SU-DHL-6 (cell line): ENCODE results near the gene C1orf141.

ENCODE experiments used
- H2AFZ ChIP-seq: fragments of 200-600 bp; sonication (generic); 2 replicates; pipeline ENCODE4 v1.6.1; 2014; ENCODE audit warnings: low read depth, mild to moderate bottlenecking, moderate library complexity, mixed read lengths, antibody characterized with exemption, low read length; ENCODE audit not compliant: severe bottlenecking
- H3F3A ChIP-seq: fragments of 200-600 bp; shearing (Covaris generic); 2 replicates; pipeline ENCODE4 v1.6.0; 2016; ENCODE audit warnings: antibody characterized with exemption, mild to moderate bottlenecking; ENCODE audit not compliant: insufficient read depth
- H3K27ac ChIP-seq: fragments of 200-600 bp; sonication (generic); 2 replicates; pipeline ENCODE4 v1.5.1; 2016; ENCODE audit warnings: low read depth, mild to moderate bottlenecking, low read length, moderate library complexity, mixed read lengths
- H3K27me3 ChIP-seq: fragments of 200-600 bp; sonication (generic), shearing (Covaris generic); 2 replicates; pipeline ENCODE4 v1.6.0; 2014; ENCODE audit warnings: mild to moderate bottlenecking, low read length
- H3K36me3 ChIP-seq: fragments of 200-600 bp; sonication (generic); 2 replicates; pipeline ENCODE4 v1.6.1; 2014; ENCODE audit warnings: mild to moderate bottlenecking, low read length, mixed read lengths
- H3K4me2 ChIP-seq: fragments of 300-600, 200-600 bp; shearing (Covaris generic), sonication (generic); 2 replicates; pipeline ENCODE4 v1.6.0; 2014; ENCODE audit warnings: low read length, low read depth, mild to moderate bottlenecking; ENCODE audit not compliant: poor library complexity, severe bottlenecking
- H3K4me3 ChIP-seq: fragments of 200-600 bp; sonication (generic); 2 replicates; pipeline ENCODE4 v1.5.1; 2014; ENCODE audit warnings: antibody characterized with exemption, low read length, mild to moderate bottlenecking, mixed read lengths; ENCODE audit not compliant: insufficient read depth, poor library complexity, severe bottlenecking
- H3K79me2 ChIP-seq: fragments of 200-600 bp; sonication (generic); 2 replicates; pipeline ENCODE4 v1.6.1; 2014; ENCODE audit warnings: mild to moderate bottlenecking, low read length, moderate library complexity; ENCODE audit not compliant: insufficient read depth
- H3K9ac ChIP-seq: fragments of 200-600 bp; sonication (generic); 2 replicates; pipeline ENCODE4 v1.7.0; 2014; ENCODE audit warnings: mild to moderate bottlenecking, low read length
- H3K9me2 ChIP-seq: fragments of 200-600 bp; sonication (generic); replicated peaks from 2 replicates; pipeline ENCODE4 v1.6.1; 2014; ENCODE audit warnings: low read length; ENCODE audit not compliant: insufficient read depth
- H3K9me3 ChIP-seq: fragments of 200-600 bp; sonication (generic); 2 replicates; pipeline ENCODE4 v1.6.1; 2014; ENCODE audit warnings: low read length, mixed read lengths; ENCODE audit not compliant: insufficient read depth
- H4K20me1 ChIP-seq: fragments of 200-600 bp; sonication (generic); 2 replicates; pipeline ENCODE4 v1.6.1; 2014; ENCODE audit warnings: low read depth, mild to moderate bottlenecking, antibody characterized with exemption, low read length, moderate library complexity, mixed read lengths
- EZH2phosphoT487 ChIP-seq: fragments of 200-600 bp; sonication (generic), shearing (Covaris generic); conservative IDR thresholded peaks from 2 replicates; pipeline ENCODE4 v1.6.1; 2018; ENCODE audit warnings: mild to moderate bottlenecking, antibody characterized with exemption, low read length, moderate library complexity, mixed read lengths
- TF ChIP-seq, protein P1 (sequence below): fragments of 200-600 bp; sonication (generic); IDR thresholded peaks from one replicate; pipeline ENCODE4 v1.5.1; 2017; ENCODE audit warnings: antibody characterized with exemption, mild to moderate bottlenecking, low read length, moderate library complexity; ENCODE audit not compliant: insufficient read depth, poor library complexity, severe bottlenecking

The C1orf141 gene

DNA sequence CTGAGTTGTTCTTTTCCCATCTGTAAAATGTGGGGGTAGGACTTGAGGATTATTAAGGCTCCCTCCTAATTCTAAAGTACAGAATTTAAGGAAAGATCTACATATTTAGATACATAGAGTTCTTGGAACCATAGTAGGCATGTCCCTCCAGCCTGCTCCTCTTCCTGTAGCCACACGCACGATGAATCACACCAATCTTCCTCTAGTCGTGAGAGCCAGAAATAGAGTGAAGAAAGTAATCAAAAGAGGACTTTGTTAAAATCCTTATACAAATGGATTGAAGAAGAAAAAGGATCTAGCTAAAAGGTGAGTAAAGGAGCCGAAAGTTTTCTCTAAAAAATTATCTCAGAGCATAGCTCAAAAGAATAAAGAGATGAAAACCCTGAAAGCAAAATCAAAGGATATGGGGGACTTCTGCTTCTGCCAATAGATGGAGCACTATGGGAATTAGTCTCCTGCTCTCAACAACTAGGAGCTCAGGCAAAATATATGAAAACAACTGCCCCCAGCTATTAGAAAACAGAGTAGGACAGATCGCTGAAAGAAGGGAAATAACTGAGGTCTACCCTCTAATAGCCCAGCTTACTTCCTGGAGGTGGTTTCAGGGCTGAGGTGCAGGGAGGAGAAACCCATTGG lies 8.5 kb downstream of the C1orf141 start:
- no peaks in the 10 kb centered on the region for H4K20me1 ChIP-seq
- no peak overlapping the region for H3K9ac ChIP-seq
- H3K9me3 ChIP-seq, result no peaks in the 10 kb centered on the region
- no peaks in the 10 kb centered on the region for H3K79me2 ChIP-seq
- no peak overlapping the region for H3K4me3 ChIP-seq
- H3K9me2 ChIP-seq, result no peaks in the 10 kb centered on the region
- H3K36me3 ChIP-seq, result no peaks in the 10 kb centered on the region
- no peaks in the 10 kb centered on the region for H3K27me3 ChIP-seq
- H2AFZ ChIP-seq, result no peak overlapping the region
- no peak overlapping the region for H3K27ac ChIP-seq
- no peaks in the 10 kb centered on the region for H3F3A ChIP-seq
- no peak for TF ChIP-seq EZH2phosphoT487
- TF ChIP-seq, protein P1, sequence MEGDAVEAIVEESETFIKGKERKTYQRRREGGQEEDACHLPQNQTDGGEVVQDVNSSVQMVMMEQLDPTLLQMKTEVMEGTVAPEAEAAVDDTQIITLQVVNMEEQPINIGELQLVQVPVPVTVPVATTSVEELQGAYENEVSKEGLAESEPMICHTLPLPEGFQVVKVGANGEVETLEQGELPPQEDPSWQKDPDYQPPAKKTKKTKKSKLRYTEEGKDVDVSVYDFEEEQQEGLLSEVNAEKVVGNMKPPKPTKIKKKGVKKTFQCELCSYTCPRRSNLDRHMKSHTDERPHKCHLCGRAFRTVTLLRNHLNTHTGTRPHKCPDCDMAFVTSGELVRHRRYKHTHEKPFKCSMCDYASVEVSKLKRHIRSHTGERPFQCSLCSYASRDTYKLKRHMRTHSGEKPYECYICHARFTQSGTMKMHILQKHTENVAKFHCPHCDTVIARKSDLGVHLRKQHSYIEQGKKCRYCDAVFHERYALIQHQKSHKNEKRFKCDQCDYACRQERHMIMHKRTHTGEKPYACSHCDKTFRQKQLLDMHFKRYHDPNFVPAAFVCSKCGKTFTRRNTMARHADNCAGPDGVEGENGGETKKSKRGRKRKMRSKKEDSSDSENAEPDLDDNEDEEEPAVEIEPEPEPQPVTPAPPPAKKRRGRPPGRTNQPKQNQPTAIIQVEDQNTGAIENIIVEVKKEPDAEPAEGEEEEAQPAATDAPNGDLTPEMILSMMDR, result no peak
- no peak overlapping the region for H3K4me2 ChIP-seq

DNA sequence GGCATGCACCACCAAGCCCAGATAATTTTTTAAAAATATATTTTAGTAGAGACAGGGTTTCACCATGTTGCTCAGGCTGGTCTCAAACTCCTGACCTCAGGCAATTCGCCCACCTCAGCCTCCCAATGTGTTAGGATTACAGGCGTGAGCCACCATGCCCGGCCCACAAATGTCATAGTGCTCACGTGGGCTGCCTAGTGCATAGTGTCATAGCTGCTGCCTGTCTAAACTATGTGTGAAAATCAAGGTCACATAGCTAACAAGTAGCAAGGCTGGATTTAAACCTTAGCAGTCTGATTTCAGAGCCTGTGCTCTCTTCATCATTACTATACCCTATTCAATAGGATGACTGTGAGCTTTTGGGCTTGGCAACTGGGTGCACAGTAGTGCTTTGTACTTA lies 10.3 kb downstream of the C1orf141 start:
- Histone ChIP-seq H3K9ac (no peak overlapping the region), H3K79me2 (no peaks in the 10 kb centered on the region), H3K4me2 (no peak overlapping the region), H3K4me3 (no peak overlapping the region), H3F3A (no peaks in the 10 kb centered on the region), H3K9me3 (no peaks in the 10 kb centered on the region), H4K20me1 (no peaks in the 10 kb centered on the region), H3K36me3 (no peaks in the 10 kb centered on the region), H2AFZ (no peak overlapping the region), H3K27ac (no peak overlapping the region), H3K9me2 (no peaks in the 10 kb centered on the region), H3K27me3 (no peaks in the 10 kb centered on the region)
- TF ChIP-seq EZH2phosphoT487, result no peak
- TF ChIP-seq, protein P1, result no peak

DNA sequence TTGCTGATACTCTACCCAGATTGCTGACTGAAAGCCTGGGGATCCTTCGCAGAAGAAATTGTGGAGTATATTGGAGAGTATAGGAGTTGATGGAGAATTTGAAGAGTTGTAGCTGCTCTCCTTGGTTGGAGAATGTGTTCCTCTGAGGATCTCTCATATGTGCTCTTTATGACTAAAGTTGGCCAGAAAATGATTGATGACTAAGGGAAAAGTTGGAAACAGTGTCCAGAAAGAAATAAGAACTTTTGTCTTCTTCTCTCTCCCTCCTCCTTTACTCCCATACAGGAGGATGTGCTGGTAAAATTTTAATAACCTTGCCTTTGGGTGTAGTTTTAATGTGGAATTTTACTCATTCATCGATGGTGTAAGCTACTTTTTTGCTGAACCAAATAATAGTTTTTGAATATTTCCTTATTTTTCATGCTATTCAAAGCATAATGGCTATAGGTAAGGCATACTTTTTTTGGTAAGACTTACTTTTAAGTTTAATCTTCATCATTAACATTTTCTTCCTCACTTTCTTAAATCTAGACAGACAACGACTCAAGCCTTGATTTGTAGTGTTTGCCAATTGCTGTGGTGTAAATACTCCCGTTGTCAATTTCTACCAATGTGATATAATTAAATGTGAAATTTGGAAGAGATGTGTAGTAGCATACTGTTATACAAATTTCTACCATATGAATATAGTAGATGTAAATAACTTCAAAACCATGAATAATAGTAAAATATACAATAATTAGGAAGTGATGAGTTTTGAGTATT lies 13.7 kb downstream of the C1orf141 start:
- H3K9me3 ChIP-seq, result no peaks in the 10 kb centered on the region
- TF ChIP-seq, protein P1, result no peak
- TF ChIP-seq EZH2phosphoT487, result no peak
- no peaks in the 10 kb centered on the region for H3K36me3 ChIP-seq
- H3K9ac ChIP-seq, result no peak overlapping the region
- H4K20me1 ChIP-seq, result no peaks in the 10 kb centered on the region
- H2AFZ ChIP-seq, result no peak overlapping the region
- no peaks in the 10 kb centered on the region for H3K79me2 ChIP-seq
- no peak overlapping the region for H3K4me3 ChIP-seq
- H3K4me2 ChIP-seq, result no peak overlapping the region
- H3K9me2 ChIP-seq, result no peaks in the 10 kb centered on the region
- no peak overlapping the region for H3K27ac ChIP-seq
- H3K27me3 ChIP-seq, result no peaks in the 10 kb centered on the region
- no peaks in the 10 kb centered on the region for H3F3A ChIP-seq
